ENCODE data around the gene AMH.

- TF ChIP-seq, protein P1, sequence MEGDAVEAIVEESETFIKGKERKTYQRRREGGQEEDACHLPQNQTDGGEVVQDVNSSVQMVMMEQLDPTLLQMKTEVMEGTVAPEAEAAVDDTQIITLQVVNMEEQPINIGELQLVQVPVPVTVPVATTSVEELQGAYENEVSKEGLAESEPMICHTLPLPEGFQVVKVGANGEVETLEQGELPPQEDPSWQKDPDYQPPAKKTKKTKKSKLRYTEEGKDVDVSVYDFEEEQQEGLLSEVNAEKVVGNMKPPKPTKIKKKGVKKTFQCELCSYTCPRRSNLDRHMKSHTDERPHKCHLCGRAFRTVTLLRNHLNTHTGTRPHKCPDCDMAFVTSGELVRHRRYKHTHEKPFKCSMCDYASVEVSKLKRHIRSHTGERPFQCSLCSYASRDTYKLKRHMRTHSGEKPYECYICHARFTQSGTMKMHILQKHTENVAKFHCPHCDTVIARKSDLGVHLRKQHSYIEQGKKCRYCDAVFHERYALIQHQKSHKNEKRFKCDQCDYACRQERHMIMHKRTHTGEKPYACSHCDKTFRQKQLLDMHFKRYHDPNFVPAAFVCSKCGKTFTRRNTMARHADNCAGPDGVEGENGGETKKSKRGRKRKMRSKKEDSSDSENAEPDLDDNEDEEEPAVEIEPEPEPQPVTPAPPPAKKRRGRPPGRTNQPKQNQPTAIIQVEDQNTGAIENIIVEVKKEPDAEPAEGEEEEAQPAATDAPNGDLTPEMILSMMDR (IDR thresholded peaks at IDR 0.05) = no peak
- TF ChIP-seq EP300 (IDR thresholded peaks at IDR 0.05) = no peak
These were observed 28.0 kb downstream of the AMH start for GRCh38 chr19:2277138-2277537.

All from stomach (tissue), 4 donors.